Brain microvascular endothelial cell (primary cell): ENCODE measurements around the gene TNS1.
A peak's percentile ranks its signal among the peaks of the same experiment; 100 is the strongest.

Source experiments
- DNase-seq: peaks from one replicate; pipeline ENCODE4 v3.0.0-alpha.2; 2020
- H3K27ac ChIP-seq: fragments of 250-450 bp; sonication (Bioruptor Pico); 2 replicates; pipeline ENCODE4 v1.5.1; 2020; ENCODE audit warnings: mild to moderate bottlenecking, moderate library complexity
- H3K27me3 ChIP-seq: fragments of 250-450 bp; sonication (Bioruptor Pico); replicated peaks from 2 replicates; pipeline ENCODE4 v1.5.1; 2020; ENCODE audit warnings: mild to moderate bottlenecking
- H3K36me3 ChIP-seq: fragments of 250-450 bp; sonication (Bioruptor Pico); replicated peaks from 2 replicates; pipeline ENCODE4 v1.5.1; 2020; ENCODE audit warnings: mild to moderate bottlenecking
- H3K4me3 ChIP-seq: 2 replicates; pipeline ENCODE4 v1.5.1; 2011; ENCODE audit warnings: low read depth, mild to moderate bottlenecking, control low read depth, low read length, moderate library complexity
- CTCF ChIP-seq: IDR thresholded peaks from 2 replicates; pipeline ENCODE4 v1.5.1; 2011; ENCODE audit warnings: low read depth, mild to moderate bottlenecking, moderate library complexity, low read length, control low read depth, inconsistent platforms; ENCODE audit errors: missing control alignments
- in situ Hi-C: cut with HindIII; loops from 2 replicates; pipeline ENCODE4 v1.10.0; 2017; ENCODE audit warnings: low sequenced_read_pairs, low pct_ligation_motif_present

TNS1 gene

GRCh38 chr2:217919204-217919603 lies 83.6 kb downstream of the TNS1 start:
- in situ Hi-C loops = no loop called here

GRCh38 chr2:217918308-217919024 lies 84.3 kb downstream of the TNS1 start:
- DNase-seq = no peak
- in situ Hi-C loops = no loop called here
- peak; percentile 68 for TF ChIP-seq CTCF

More at GRCh38 chr2:217919204-217919603, 83.6 kb downstream of the TNS1 start:
- no peak overlapping the region for H3K27ac ChIP-seq
- peaks cover 12% of the 10 kb centered on the region for H3K36me3 ChIP-seq
- no peak for DNase-seq
- no peak for TF ChIP-seq CTCF
- H3K4me3 ChIP-seq = no peak overlapping the region
- no peaks in the 10 kb centered on the region for H3K27me3 ChIP-seq

GRCh38 chr2:217916504-217917254 lies 86.1 kb downstream of the TNS1 start:
- no peak for TF ChIP-seq CTCF
- no peak overlapping the region for H3K27ac ChIP-seq
- no peak for DNase-seq
- no peak overlapping the region for H3K4me3 ChIP-seq
- no peaks in the 10 kb centered on the region for H3K27me3 ChIP-seq
- peaks cover 12% of the 10 kb centered on the region for H3K36me3 ChIP-seq
- in situ Hi-C loops = no loop called here

More at GRCh38 chr2:217918308-217919024, 84.3 kb downstream of the TNS1 start:
- H3K4me3 ChIP-seq = no peak overlapping the region
- H3K27ac ChIP-seq = no peak overlapping the region
- peaks cover 12% of the 10 kb centered on the region for H3K36me3 ChIP-seq
- no peaks in the 10 kb centered on the region for H3K27me3 ChIP-seq

GRCh38 chr2:217915706-217916105 lies 87.1 kb downstream of the TNS1 start:
- H3K27ac ChIP-seq = no peak overlapping the region
- TF ChIP-seq CTCF = no peak
- no peaks in the 10 kb centered on the region for H3K27me3 ChIP-seq
- no peak overlapping the region for H3K4me3 ChIP-seq
- peaks cover 12% of the 10 kb centered on the region for H3K36me3 ChIP-seq
- no peak for DNase-seq
- in situ Hi-C loops = no loop called here

DNA sequence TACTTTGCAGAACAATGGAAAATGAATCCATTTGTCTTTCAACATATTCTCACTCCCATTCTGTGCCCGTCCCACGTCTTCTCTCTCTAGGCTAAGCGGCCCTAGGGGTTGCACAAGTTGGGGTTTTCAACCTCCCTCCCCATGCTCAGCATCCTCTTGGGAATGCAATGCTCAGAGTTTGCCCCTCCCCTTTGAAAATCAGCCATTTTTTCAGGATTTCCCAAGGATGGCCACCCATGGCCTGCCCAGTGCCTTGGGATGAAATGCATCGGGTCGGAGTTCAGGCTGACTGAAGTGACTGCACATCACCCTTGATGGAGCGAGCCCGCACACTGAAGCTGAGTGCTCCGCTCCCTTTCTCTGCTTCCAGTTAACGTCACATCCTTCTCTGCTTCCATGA lies 87.9 kb downstream of the TNS1 start:
- no peak overlapping the region for H3K4me3 ChIP-seq
- in situ Hi-C loops = no loop called here
- DNase-seq = no peak
- no peaks in the 10 kb centered on the region for H3K27me3 ChIP-seq
- no peak for TF ChIP-seq CTCF
- no peak overlapping the region for H3K27ac ChIP-seq
- H3K36me3 ChIP-seq = peaks cover 12% of the 10 kb centered on the region

GRCh38 chr2:217914078-217914477 lies 88.7 kb downstream of the TNS1 start:
- no peak for DNase-seq
- H3K4me3 ChIP-seq = no peak overlapping the region
- in situ Hi-C loops = no loop called here
- no peak for TF ChIP-seq CTCF
- H3K27ac ChIP-seq = no peak overlapping the region
- H3K27me3 ChIP-seq = no peaks in the 10 kb centered on the region
- H3K36me3 ChIP-seq = peaks cover 12% of the 10 kb centered on the region
